ENCODE results near the gene TRIP10.

- TF ChIP-seq POLR2AphosphoS5 (IDR thresholded peaks at IDR 0.05), result no peak
- TF ChIP-seq POLR2A (IDR thresholded peaks at IDR 0.05), result no peak
These were observed 9.2 kb upstream of the TRIP10 start for GRCh38 chr19:6730153-6730804.
